Fibroblast of lung (primary cell): ENCODE results near the gene CALCOCO2.

Experiments
- CTCF ChIP-seq, 2 donors: IDR thresholded peaks in 1 of 2; conservative IDR thresholded peaks in 1 of 2; 1 replicate in 1 of 2; 2 replicates in 1 of 2; pipeline ENCODE4 v1.5.1; 2011 to 2012; ENCODE audit warnings: low read length in 2 of 2, control low read depth in 1 of 2, inconsistent platforms in 1 of 2, low read depth in 1 of 2, mild to moderate bottlenecking in 1 of 2
- EZH2 ChIP-seq: IDR thresholded peaks from 2 replicates; pipeline ENCODE4 v1.5.1; 2012; ENCODE audit warnings: low read length, control low read depth, mild to moderate bottlenecking; ENCODE audit errors: missing control alignments

- TF ChIP-seq CTCF (conservative IDR thresholded peaks at IDR 0.05 in 1 of 2, IDR thresholded peaks at IDR 0.05 in 1 of 2; ENCODE audit: low read depth in 1 of 2, low read length in 2 of 2) (no peak), EZH2 (no peak)
Measured at GRCh38 chr17:48905987-48906515, 75.2 kb downstream of the CALCOCO2 start.
